Measurements from ENCODE around the gene SNHG17. TPM values are rescaled to one million over a fixed set of nuclear protein-coding genes. Genes with fewer than 3 reads are reported as not detected.
"Not testable (repeated sequence)": the region's sequence is repeated elsewhere in the genome, so short reads cannot be mapped to it uniquely, and the experiment has no call there.

SNHG17 gene
- total and polyA plus RNA-seq, 2 donors (not counting 1 experiment from before 2014, with no cell fraction given) = 49.6 to 78.0 TPM

- H3K4me3 Mint-ChIP-seq = no peak overlapping the region
- intact Hi-C loops (cut with micrococcal nuclease) = no loop called here
- H3K4me1 ChIP-seq (ENCODE audit: control insufficient read depth in 2 of 2, insufficient read depth in 2 of 2, low read length in 2 of 2) = peaks cover 6 to 11% of the 10 kb centered on the region in 2 donors
- WGBS (ENCODE audit: insufficient coverage) = 89% methylated on average over 8 of the region's 9 CpGs
- peaks cover 20% of the 10 kb centered on the region for H3K27me3 Mint-ChIP-seq
- no peak overlapping the region for H3K4me3 ChIP-seq (ENCODE audit: control extremely low read depth in 1 of 5, extremely low read depth in 1 of 5, insufficient read depth in 1 of 5, low read depth in 2 of 5, low read length in 4 of 5)
- CTCF ChIA-PET = no interaction called here
- peaks cover 2% of the 10 kb centered on the region for H3K9me3 Mint-ChIP-seq (ENCODE audit: insufficient read depth)
- peaks cover 6% of the 10 kb centered on the region for H3K4me1 Mint-ChIP-seq
- no peak overlapping the region for H3K27ac Mint-ChIP-seq
- TF ChIP-seq CTCF (IDR thresholded peaks at IDR 0.05) = no peak
- TF ChIP-seq EZH2 (IDR thresholded peaks at IDR 0.05; ENCODE audit: borderline replicate concordance, insufficient read depth, low read depth, low read length, poor library complexity, severe bottlenecking) = no peak
- POLR2A ChIA-PET = no interaction called here
- H4K20me1 ChIP-seq (ENCODE audit: control insufficient read depth, insufficient read depth, low read length, poor library complexity, severe bottlenecking) = no peaks in the 10 kb centered on the region
- no peak overlapping the region for H3K9ac ChIP-seq (ENCODE audit: low read length)
- no peak overlapping the region for H3K27ac ChIP-seq (ENCODE audit: low read length in 2 of 2)
- H3K79me2 ChIP-seq (ENCODE audit: control insufficient read depth, insufficient read depth, low read length) = no peaks in the 10 kb centered on the region
- peaks cover 0 to 4% (median 2%) of the 10 kb centered on the region in 3 donors for H3K9me3 ChIP-seq (ENCODE audit: control extremely low read depth in 1 of 3, control insufficient read depth in 2 of 3, insufficient read depth in 1 of 3, low read length in 2 of 3)
- H3K4me2 ChIP-seq (replicated peaks; ENCODE audit: low read depth, low read length, poor library complexity, severe bottlenecking) = no peak overlapping the region
- no peak overlapping the region for H2AFZ ChIP-seq (ENCODE audit: insufficient read depth, low read depth, low read length, poor library complexity, severe bottlenecking)
- H3K36me3 ChIP-seq (replicated peaks in 1 of 2; ENCODE audit: control extremely low read depth in 1 of 2, control insufficient read depth in 1 of 2, extremely low read depth in 1 of 2, insufficient read depth in 2 of 2, low read length in 1 of 2) = no peaks in the 10 kb centered on the region
- peaks cover 0 to 9% (median 2%) of the 10 kb centered on the region in 4 experiments for H3K27me3 ChIP-seq (replicated peaks in 1 of 4; ENCODE audit: control extremely low read depth in 1 of 4, control insufficient read depth in 3 of 4, insufficient read depth in 4 of 4, low read length in 3 of 4)
- no peak for ATAC-seq (ENCODE audit: low read depth)
- no peak for DNase-seq
Observed at GRCh38 chr20:38441916-38442315, 6.8 kb upstream of the SNHG17 start.

GRCh38 chr20:38441110-38441509, 6.0 kb upstream of the SNHG17 start:
- H3K9me3 Mint-ChIP-seq (ENCODE audit: insufficient read depth); H3K4me1 Mint-ChIP-seq; H3K9ac ChIP-seq (ENCODE audit: low read length); H4K20me1 ChIP-seq (ENCODE audit: control insufficient read depth, insufficient read depth, low read length, poor library complexity, severe bottlenecking); H3K4me3 ChIP-seq (ENCODE audit: control extremely low read depth in 1 of 5, extremely low read depth in 1 of 5, insufficient read depth in 1 of 5, low read depth in 2 of 5, low read length in 4 of 5); H3K27ac Mint-ChIP-seq; H3K36me3 ChIP-seq (replicated peaks in 1 of 2; ENCODE audit: control extremely low read depth in 1 of 2, control insufficient read depth in 1 of 2, extremely low read depth in 1 of 2, insufficient read depth in 2 of 2, low read length in 1 of 2); H3K79me2 ChIP-seq (ENCODE audit: control insufficient read depth, insufficient read depth, low read length); H3K4me2 ChIP-seq (replicated peaks; ENCODE audit: low read depth, low read length, poor library complexity, severe bottlenecking); H2AFZ ChIP-seq (ENCODE audit: insufficient read depth, low read depth, low read length, poor library complexity, severe bottlenecking); H3K27me3 ChIP-seq (replicated peaks in 1 of 4; ENCODE audit: control extremely low read depth in 1 of 4, control insufficient read depth in 3 of 4, insufficient read depth in 4 of 4, low read length in 3 of 4); POLR2A ChIA-PET; H3K4me1 ChIP-seq (ENCODE audit: control insufficient read depth in 2 of 2, insufficient read depth in 2 of 2, low read length in 2 of 2); intact Hi-C loops (cut with micrococcal nuclease); H3K27ac ChIP-seq (ENCODE audit: low read length in 2 of 2); ATAC-seq (ENCODE audit: low read depth); H3K9me3 ChIP-seq (ENCODE audit: control extremely low read depth in 1 of 3, control insufficient read depth in 2 of 3, insufficient read depth in 1 of 3, low read length in 2 of 3); CTCF ChIA-PET; DNase-seq; H3K4me3 Mint-ChIP-seq: not testable (repeated sequence)
- H3K27me3 Mint-ChIP-seq = peaks cover 20% of the 10 kb centered on the region
- 100% methylated on average over 4 of the region's 8 CpGs for WGBS (ENCODE audit: insufficient coverage)

Data from B cell (primary cell).